Measurements from ENCODE around the gene MDGA2.
"Not testable (repeated sequence)": the region's sequence is repeated elsewhere in the genome, so short reads cannot be mapped to it uniquely, and the experiment has no call there.

Gene MDGA2

DNA sequence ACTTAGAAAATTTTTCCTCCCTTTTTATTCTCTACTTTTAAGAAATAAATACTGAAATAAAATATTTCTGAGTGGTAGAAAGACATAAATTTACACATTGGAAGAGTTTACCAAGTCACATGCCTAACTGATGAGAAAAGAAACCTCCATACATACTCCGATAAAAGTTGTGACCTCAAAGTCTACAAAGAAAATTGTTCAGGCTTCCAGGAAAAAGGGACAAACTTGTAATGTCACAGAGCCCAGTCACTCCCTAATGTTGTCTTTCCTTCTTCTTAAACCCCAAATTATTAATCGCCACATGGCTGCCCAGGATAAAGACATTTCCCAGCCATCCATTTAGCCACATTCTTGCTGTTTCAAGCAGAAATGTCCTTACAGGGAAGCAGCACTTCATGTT, 455.3 kb downstream of the MDGA2 start:
- no peak for DNase-seq

DNA sequence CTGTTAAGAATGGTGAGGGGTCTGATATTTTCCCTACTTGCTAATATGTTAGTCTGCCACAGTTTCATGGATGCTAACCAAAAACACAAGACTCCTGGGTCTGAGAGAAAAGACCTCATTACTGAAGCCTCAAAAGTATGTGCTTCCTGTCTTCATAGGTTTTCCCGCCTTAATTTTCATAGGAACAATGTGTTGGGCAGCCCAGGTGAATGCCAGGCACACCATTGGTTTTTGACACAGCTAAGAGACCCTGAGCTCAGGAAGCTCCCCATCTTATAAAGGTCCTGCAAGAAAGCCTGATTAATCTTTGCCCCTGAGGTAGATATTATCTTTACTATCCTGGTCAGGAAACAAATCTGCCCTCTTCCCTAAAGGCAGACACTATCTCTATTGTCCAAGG, 464.1 kb downstream of the MDGA2 start:
- no peak for DNase-seq

DNA sequence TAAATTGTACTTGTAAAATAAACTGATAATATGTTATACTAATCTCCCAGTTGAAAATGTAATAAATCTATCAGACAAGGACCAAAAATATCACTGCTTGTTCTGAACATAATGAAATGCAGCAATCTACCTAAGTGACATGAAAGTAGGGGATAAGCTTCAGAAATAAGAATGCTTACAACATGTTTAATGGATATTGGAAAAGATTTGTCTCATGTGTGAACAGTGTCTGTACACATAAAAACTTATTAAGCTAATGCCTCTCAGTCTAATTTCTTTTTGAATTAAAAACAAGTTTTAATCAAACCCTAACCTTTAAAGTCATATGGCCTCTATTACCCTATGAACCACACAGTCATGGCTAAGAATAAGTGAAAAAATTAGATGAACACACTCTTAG, 465.3 kb downstream of the MDGA2 start:
- no peak for DNase-seq

DNA sequence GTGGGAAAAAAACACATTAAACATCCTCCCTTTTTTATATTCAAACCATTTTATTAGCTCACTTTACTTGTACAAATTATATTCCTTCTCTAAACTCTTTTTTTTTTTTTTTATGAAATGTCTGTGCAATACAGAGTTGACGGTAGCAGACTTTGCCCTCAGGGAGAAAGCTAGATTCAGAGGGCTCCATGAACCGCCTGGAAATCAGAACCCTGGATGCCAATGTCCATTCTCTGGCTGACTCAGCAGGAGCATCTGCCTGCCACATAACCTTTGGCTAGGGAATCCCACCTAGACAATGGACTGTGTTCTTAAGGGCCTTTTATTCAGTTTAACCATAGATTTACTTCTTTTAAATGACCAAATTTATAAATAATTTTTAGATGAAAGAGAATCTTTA, 467.0 kb downstream of the MDGA2 start:
- no peak for DNase-seq

DNA sequence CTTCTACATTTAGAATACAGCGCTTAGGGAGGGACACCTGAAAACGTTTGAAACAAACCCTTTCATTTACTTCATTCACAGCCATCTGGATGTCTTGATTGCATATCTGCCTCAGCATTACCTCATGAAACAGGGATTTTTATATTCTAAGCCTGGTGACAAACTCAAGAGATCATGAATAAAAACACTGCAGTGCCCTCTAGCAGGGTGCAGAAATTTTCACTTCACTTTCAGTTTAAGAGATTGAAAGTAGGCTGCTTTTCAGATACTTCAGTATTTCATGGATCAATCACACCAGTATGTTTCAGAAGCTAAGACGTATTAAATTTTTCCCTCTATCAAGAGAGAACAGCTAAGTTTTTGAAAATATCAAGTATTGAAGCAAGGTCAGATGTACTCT, 467.8 kb downstream of the MDGA2 start:
- no peak for DNase-seq

DNA sequence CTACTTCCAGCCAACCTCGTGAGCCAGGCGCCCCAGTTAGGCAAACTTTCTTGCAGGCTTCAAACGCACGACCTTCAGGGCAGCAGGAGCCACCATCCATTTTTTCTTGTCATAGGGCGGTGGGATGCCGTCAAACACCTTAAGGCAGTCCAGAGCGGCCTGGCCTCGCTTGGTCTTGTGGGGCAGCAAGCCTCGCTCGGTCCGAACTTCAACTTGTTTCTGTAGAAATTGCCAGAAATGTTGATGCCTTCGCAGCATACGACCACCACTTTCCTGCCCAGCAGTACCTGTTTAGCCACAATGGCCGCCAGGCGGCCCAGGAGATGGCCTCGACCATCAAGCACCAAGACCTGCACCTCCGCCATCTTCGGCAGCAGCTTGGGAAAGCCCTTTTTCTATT, 474.7 kb downstream of the MDGA2 start:
- DNase-seq: no peak

DNA sequence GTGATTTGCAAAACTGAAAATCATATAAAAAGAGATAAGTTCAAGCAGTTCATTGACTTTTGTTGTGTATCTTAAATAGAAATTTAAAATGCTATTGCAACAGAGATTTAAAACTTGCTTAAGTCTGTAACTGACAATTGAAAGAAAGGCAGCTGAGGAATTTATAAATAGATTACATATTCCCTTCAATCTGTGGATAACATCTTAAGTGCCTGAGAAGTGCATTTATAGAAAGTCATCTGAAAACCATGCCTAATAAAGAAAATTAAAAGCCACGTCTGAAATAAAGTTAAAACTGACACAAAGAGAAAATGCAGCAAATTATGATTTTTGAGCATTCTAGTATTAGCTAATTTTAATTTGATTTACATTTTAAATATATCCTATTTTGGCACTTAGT, 479.8 kb downstream of the MDGA2 start:
- no peak for DNase-seq

DNA sequence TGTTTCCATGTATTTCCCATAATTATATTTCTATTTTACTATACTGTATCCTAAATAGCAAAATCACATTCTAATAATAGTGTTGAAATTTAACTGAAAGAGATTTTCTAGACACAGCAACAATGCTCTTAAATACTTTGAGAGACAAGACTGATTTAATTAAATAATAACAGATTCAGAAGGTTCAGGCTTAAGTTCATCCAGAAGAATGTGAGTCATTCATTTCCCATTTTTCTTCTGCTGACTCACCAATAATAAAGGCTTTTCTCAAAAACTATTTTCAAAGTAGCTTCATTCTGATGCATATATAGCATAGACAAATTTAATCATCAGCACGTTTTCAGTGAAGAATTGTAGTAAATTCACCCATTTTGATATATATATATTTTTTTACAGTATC, 481.4 kb downstream of the MDGA2 start:
- DNase-seq: no peak

DNA sequence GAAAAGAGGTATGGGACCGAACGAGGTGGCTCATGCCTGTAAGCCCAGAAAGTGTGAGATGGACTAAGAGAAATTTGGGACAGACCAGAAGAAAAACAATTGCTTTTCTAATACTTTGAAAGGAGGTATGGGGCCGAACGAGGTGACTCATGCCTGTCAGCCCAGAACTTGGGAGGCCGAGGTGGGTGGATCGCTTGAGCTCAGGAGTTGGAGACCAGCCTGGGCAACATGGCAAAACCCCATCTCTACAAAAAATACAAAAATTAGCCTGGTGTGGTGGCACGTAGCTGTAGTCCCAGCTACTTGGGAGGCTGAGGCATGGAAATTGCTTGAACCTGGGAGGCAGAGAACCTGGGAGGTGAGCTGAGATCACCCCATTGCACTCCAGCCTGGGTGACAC, 483.2 kb downstream of the MDGA2 start:
- not testable (repeated sequence) for DNase-seq

DNA sequence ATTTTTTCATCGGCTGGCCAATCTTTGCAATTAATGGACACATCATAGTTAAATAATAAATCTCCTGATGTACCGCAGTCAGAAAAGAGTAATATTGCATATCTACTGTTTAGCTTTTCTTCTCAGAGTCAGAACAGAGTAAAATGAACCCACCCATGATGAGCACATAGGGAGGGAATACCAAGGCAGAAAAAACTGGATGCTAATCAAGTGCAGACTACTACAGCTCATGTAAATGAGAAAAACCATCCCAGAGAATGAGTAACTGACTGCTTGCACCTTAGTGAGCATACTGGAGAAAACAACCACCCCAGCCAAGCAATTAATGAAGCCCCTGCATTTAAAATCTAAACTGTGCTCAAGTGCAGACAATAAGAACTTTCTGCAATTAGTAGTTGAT, 483.7 kb downstream of the MDGA2 start:
- DNase-seq: no peak

DNA sequence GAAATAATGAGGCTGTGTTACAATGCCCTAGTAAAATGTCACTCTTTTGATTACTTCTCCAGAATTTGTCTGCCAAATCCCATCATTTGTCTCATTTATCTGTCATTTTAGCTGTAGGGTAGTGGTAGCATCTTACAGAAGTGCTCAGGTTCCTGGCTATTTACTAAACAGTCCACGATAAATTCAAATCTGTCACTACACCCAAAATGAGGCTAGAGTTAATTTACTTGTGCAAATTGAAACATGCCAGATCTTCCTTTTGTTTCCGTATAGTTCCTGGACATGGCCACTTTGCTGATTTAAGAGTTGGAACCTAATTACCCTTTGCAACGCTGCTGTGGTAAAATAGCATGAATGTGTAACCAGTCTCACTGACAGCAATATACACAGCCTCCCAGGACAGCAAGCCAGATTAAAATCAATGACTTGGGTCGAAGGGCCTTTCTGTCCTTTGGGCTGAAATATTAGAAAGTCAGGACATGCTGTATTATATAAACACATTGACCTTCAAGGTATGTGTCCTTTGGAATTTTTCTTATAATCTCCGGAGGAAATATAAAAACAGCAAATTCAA, 485.4 kb downstream of the MDGA2 start:
- no peak for DNase-seq

DNA sequence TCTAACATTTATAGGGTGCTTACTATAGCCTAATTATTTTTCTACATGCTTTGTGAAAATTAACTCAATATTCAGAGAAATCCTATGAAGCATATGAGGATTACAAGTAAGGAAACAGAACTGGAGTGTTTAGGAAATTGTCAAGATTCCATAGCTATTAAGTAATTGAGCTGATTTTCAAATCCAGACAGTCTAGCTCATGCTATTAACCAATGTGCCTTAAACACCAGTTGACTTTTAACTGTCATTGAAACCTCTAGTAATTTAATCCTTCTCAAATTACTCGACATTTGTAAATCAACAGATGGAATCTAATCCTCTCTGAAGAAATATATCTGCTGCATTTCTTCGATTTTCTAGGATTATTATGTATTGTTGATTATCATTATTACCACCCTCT, 488.9 kb downstream of the MDGA2 start:
- DNase-seq: no peak

DNA sequence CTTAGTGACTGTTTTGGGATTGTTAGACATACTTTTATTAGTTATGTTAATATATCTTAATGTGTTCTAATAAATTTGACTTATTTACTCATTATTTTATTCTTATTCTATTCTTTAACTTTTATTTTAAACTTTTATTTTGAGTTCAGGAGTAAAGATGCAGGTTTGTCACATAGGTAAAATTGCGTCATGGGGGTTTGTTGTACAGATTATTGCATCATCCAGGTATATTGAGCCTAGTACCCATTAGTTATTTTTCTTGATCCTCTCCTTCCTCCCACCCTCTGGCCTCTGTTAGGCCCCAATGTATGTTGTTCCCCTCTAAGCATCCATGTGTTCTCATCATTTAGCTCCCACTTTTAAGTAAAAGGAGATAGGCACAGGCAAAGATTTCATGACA, 495.5 kb downstream of the MDGA2 start:
- DNase-seq: no peak

DNA sequence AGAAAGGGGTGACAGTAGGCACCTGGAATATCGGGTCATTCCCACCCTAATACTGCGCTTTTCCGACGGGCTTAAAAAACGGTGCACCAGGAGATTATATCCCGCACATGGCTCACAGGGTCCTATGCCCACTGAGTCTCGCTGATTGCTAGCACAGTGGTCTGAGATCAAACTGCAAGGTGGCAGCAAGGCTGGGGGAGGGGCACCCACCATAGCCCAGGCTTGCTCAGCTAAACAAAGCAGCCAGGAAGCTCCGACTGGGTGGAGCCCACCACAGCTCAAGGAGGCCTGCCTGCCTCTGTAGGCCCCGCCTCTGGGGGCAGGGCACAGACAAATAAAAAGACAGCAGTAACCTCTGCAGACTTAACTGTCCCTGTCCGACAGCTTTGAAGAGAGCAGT, 503.5 kb downstream of the MDGA2 start:
- not testable (repeated sequence) for DNase-seq

DNA sequence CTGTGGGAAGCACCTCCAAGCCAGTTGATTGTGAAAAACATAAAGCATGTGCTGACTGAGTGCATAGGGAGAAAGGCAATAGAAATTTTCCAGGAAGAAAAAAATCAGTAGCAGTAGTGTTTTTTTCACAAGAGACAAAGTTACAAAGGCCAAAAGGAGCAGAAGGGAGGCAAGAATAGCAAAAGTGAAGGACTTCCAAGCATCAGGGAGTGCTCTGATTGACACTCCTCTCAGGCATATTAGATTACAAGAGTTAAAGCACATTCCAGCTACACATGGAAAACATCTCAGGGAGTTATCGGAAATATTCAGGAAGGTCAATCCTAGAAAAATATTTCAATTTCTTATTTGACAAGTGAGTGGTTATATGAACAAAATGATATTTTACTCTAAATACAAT, 508.0 kb downstream of the MDGA2 start:
- no peak for DNase-seq

DNA sequence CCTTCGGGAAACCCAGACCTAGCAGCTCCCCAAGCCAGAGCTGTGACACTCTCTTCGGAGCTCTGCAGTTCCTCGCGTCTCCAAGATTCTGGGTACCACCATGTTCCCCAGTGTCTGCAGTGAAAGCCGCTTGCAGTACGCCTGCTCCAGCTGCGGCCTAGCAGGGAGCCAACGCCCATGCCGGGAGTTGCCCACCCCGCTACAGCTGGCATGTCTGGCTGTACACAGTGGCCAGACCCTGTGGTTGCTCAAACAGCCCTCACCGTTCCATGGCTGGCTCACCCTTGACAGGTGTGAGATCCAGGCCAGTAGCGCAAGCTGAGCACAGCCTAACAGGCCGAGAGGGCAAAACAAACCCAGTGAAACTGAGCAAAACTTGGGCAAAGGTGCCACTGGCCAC, 520.0 kb downstream of the MDGA2 start:
- DNase-seq: no peak

DNA sequence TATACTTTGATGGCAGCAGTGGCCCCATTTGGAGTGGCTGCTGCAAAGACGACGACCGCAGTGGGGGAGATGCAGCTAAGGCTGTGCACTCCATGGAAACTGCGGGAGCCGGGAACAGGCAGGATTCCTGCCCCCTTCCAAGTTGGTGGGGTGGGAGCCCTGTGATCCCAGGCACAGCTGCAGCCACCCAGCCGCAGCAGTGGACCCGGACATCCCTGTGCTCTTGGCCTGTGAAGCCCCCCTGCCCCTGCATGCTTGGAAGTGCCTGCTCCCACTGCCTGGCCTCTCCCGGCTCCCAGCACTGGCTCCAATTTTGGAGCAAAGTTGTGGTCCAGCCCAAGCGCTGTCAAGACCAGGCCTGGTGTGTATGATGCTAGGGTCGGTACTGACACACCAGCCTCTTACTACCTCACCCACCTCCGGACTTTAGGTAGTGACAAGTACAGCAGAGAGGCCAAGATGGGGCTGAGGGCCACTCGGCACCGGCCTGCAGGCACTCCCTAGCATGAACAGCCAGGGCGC, 521.1 kb downstream of the MDGA2 start:
- DNase-seq: no peak

DNA sequence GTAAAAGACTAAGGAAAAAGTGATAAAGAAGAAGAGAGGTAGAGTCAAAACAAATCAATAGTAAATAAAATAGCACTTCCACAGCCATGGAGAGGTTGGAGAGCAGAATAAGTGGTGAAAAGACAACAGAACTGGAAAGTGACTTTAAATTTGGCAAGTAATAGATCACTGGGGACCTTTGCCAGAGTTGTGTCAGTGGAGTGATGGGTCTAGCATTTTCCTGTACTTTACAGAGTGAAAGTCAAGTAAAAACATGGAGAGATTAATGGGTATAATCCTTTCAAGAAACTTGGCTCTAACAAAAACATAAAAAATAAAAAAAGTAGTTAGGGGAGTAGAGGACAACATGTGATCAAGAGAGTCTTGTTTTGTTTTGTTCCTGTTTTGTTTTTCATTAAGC, 521.7 kb downstream of the MDGA2 start:
- no peak for DNase-seq

DNA sequence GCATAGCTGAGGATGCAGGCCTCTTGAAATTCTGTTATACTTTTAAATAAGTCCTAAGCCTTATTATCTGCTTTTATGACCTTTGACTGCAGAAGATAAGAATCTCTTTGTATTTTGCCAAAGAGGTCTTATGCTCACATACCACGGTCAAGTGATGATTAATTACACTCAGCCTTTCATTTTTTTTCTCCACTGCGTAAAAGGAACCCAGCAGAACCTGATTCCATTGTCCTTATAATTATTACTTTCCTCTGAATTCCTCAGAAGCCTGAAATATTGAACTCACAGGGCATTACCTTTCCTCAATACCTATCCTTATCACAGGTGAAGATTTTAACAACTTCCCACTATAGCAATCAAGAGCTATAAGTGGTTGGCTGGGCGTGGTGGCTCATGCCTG, 525.1 kb downstream of the MDGA2 start:
- DNase-seq: no peak

DNA sequence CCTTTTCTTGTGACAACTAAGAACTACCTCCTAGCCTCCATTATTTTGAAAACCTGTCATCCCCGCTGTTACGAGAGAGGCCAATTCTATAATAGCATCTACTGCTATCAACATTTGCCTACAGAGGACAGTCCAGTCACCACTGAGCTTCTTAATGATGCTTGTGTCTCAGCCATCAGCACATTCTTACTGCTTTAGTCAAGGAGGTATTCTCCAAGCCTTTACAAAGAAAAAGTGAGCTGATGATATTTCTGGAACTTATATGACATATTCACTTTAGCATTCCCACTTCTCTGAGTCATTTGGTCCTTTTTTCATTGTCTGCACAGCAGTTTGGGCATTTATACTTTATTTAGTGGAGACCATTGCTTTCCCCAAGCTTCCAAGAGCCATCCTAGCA, 526.1 kb downstream of the MDGA2 start:
- DNase-seq: no peak

DNA sequence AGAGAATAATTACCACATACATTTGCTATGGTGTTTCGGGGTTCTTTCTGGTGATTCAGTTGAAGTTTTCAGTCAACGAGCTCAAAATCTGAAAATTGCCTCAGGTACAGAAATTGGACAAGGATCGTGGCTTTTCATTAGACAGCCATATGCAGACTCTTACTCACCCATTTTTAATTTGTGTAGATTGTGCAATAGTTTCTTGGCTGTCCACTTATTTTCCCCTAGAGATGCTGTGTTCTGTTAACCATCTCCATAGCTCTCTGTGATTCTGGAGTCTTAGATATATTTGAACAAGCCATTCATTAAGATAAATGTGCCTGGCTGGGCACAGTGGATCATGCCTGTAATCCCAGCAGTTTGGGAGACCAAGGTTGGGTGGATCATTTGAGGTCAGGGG, 526.7 kb downstream of the MDGA2 start:
- no peak for DNase-seq

DNA sequence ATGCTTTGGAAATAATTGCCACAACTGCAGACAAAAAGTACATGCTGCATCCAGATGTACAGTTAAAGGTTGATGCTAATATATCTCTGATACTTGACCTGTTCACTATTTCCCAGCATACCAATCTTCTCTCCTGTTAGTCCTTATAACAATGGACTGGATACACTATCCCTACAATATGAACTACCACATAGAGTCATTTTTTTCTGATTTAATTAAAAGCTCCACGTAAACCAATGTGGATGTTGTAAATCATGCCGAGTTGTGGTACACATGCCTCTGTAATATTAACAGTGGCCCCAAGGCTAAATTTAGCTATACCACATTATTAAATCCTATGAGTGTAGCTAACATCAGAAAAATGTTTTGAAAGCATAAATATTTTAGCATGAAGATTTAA, 554.8 kb downstream of the MDGA2 start:
- no peak for DNase-seq

DNA sequence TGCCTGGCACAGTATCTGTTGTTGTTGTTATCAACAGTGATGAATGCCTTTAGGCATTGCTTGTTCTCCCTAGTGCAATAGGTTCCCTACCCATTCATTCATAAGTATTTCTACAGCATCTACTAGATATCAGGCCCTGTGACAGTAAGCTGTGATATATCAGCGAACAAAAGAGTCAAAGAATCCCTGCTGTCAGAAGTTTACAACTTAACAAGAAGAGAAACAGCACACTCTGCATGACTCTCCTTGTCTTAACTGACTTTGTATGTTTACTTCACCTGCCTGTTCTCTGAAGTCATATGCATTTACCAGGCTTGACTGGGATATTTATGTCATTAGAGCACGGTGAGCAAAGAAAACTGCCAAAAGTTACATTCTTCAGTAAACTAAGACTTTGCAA, 571.6 kb downstream of the MDGA2 start:
- no peak for DNase-seq

DNA sequence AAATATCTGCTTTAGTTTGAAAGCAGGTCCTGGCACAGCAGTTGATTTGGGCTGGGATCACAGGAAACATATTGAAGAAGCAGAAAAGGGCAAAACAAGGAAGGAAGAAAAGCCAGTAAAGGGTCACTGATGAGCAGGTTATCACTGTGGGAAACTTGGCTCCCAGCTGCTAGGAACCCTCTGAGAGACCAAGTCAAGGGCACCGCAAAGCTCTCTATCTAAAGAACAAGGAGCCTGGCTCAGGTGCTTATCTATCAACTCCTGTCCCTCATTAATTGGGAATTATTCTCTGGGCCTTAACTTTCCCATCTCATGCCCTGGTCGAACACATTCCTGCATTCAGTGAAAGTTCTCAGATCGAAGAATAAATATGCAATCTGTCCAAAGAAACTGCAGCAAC, 572.9 kb downstream of the MDGA2 start:
- no peak for DNase-seq

DNA sequence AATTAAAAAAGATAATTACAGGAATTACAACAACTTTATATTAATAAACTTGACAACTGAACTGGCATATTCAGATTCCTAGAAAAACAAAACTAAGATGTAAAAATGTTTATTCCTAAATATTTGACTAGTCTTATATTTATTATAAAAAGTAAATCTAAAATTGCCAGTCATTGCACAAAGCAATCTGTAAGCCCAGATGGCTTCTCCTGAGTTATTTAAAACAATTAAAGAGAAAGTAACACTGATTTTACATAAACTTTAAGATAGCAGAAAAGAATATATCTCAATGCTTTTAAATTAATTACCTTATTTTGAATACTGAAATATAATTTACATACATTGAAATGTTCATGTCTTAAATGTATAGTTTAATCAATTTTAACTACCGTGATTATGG, 589.7 kb downstream of the MDGA2 start:
- no peak for DNase-seq

DNA sequence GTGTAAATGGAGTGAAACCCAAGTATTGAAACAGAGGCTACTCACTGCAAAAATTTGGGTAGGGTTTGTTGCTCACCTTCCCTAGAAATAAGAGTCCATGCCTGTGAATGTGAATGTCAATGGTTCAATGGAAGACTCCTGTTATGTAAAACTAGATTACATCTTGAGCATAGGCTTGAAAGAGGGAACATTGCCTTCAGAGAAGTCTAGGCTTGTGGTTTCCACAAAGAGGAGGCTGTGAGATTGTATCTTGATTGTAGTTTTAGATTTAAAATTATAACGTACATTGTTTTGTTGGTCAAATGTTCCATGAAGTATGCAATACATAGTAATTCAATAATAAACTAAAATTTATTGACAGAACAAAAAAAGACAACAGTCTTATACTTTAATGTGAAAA, 610.1 kb downstream of the MDGA2 start:
- no peak for DNase-seq

Data from CD4-positive, alpha-beta T cell treated with Interleukin-1 beta for 1 hour (primary cell).